ENCODE results near the gene SELENOI.
A peak's percentile ranks its signal among the peaks of the same experiment; 100 is the strongest.

The SELENOI gene

DNA sequence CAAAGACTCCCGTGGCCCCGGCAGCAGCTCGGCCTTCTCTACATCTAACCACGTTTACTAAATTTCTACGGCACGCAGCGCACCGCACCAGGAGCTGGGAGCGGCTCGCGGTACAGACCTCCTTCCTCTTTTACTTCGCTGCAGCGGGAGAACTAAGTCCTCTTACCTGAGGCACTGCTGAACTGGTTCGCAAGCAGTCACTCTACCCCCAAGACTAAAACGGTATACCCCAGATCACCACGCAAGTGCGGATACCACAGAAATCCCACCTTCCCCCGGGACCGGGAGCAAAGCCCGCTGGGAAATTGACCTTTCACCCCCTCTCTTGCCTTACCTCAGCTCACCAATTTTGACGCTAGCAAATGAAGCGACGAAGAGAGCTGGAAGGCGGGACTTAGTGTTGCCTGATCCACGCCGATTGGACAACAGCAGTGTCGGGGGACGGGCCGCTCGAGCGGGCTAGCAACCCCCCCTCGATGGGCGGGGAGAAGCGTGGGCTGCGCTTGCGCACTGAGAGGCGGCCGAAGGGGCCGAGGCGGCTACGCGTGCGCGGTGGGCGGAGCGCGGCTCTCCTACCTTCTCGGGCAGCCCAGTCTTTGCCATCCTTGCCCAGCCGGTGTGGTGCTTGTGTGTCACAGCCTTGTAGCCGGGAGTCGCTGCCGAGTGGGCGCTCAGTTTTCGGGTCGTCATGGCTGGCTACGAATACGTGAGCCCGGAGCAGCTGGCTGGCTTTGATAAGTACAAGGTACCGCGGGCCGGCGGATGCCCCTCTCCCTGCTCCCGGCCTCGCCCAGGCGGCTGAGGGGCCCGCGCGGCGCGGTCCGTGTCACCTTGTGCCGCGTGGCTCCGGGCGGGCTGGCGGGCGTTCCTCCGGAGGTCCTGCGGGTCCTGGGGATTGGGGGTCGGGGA, at the start of gene SELENOI:
SELENOI (plus strand) TSS at position 599 of the 909 bp plus-strand sequence; CDS start at position 689, 90 bp downstream.
- TF ChIP-seq CTCF (conservative IDR thresholded peaks at IDR 0.05): no peak

DNA sequence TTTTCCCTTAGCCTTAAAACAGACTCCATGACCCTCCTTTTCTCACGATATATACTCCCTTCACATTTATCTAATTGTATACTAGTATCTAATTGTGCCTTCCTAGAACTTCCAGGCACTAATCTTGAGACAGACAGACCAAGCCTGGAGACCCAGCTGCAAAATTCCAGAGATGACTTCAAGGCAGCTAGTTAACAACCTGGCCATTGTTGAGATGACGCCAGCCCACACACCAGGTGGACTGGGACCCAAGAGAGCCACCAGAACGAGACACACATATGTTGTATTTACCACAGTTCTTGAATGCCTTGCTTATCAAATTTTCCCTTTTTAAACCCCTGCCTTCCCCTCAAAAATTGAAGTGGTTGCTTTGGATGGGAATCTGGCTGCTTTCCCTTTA, 48.9 kb upstream of the SELENOI start:
- no peak for TF ChIP-seq CTCF (conservative IDR thresholded peaks at IDR 0.05)
- no peak overlapping the region for H3K27ac ChIP-seq

More for the DNA sequence above, at the start of gene SELENOI:
- peak within 1 kb of the TSS; percentile 92 for H3K27ac ChIP-seq

DNA sequence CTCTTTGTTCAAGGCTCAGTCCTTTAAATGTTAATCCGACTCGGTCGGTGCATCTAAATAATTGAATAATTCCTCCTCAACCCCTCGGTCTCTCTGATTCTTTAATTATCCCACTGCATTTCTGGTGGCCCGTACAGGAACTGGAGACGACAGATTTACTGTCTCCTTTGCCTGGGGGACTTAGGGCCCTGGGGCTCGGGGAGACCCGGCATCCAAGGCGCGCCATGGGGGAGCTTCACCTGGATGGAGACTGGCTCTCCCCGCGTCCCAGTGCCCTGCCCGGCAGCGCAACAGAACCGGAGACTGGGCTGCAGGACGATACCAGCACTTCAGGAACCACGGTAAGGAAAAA, 47.7 kb upstream of the SELENOI start:
- H3K27ac ChIP-seq: no peak overlapping the region
- TF ChIP-seq CTCF (conservative IDR thresholded peaks at IDR 0.05): no peak

- H3K27ac ChIP-seq: peak overlapping the region; percentile 52
- no peak for TF ChIP-seq CTCF (conservative IDR thresholded peaks at IDR 0.05)
Measured at GRCh38 chr2:26298638-26299393, 47.1 kb upstream of the SELENOI start.

DNA sequence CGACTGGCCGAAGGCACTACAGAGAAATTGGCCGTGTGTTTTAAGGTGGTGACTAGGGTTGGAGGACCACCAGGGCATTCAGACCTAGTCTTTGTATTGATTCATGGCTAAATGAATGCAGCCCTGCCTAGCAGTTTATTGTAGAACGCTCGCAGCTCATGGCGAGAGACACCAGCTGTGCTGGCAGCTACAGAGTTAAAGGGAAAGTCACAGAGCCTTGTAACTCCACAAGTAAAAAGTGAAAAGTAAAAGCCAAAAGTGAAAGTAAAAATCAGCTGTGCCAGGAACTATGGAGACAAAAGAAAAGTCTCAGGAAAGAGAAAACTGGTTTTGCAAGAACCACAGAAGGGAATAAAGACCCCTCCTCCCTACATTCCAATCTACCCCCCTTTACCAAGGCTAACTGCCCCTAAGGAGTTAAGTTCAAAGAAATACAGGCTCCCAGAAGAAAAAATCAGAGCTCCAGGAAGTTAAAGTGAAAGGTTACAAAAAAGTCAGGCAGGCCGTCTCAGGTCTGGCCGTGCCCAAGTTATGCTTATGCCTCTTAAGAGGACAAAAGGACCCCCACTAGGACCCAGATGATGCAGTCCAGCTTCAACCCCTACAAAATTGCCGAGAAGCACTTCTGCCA, 46.4 kb upstream of the SELENOI start:
- H3K27ac ChIP-seq: peak overlapping the region; percentile 52

DNA sequence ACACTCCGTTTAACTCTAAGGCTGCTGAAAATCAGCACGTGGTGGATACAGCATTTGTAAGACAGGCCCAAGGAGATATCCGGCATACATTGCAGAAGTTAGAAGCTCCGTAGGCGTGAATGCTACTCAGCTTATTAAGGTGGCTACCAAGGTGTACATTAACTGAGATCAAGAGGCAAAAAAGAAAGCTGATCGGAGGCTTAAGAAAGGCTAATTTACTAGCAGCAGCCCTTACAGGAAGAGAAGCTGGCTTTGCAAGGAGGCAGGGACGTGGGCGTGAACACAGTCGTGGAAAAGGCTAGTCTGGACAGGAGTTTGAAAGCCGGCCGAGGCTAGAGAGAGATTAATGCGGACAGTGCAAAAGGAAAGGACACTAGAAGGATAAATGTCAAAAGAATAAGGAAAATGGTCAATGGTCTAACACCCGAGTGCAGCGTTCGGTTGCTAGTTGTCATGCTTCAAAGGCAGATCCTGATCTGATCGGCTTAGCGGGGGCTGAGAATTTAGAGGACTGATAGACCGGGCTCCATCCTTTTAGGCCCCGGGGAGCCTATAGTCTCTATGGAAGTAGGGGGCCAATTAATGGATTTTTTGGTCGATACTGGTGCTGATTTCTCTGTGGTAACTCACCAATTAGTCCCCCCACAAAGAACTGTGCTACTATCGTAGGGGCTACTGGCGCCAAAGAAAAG, 45.6 kb upstream of the SELENOI start:
- TF ChIP-seq CTCF (conservative IDR thresholded peaks at IDR 0.05): no peak
- H3K27ac ChIP-seq: peak overlapping the region; percentile 52

More for the DNA sequence above, 46.4 kb upstream of the SELENOI start:
- TF ChIP-seq CTCF (conservative IDR thresholded peaks at IDR 0.05): no peak

Data from VCaP (cell line).